GM12878 (cell line): ENCODE results near the gene GOLPH3. TPM values are rescaled to one million over a fixed set of nuclear protein-coding genes. Genes with fewer than 3 reads are reported as not detected.

Experiments
- ATAC-seq: fragments of 200-7000 bp; cut with Tn5 transposase; 3 replicates; pipeline ENCODE4 v1.9.1; 2020; ENCODE audit warnings: mild to moderate bottlenecking, moderate library complexity
- BruUV-seq: library from RNA; stranded (reverse); fragments of 400-500 nt; replicated peaks from 2 replicates; lab custom pipeline; 2021; lab: Mats Ljungman, UMichigan
- CTCF ChIA-PET: fragments of 300-600 bp; sonication (Branson Sonifier 250); formaldehyde crosslinking; extraction: SDS; loops from one replicate; lab custom pipeline; 2021; ENCODE audit warnings: inconsistent platforms; lab: Yijun Ruan, JAX
- POLR2A ChIA-PET: fragments of 350-600 bp; formaldehyde crosslinking; extraction: SDS; loops from one replicate; lab custom pipeline; 2021; ENCODE audit warnings: inconsistent platforms; lab: Charles Lee
- RAD21 ChIA-PET: fragments of 300-600 bp; sonication (Branson Sonifier 250); formaldehyde crosslinking; loops from one replicate; lab custom pipeline; 2023; ENCODE audit warnings: antibody characterized with exemption; ENCODE audit not compliant: unreplicated experiment; lab: Charles Lee
- SMC1A ChIA-PET: fragments of 300-600 bp; sonication (Branson Sonifier 250); formaldehyde crosslinking; loops from one replicate; lab custom pipeline; 2023; ENCODE audit not compliant: unreplicated experiment, uncharacterized antibody; lab: Charles Lee
- DNase-seq: peaks from one replicate; pipeline ENCODE4 v3.0.0-alpha.2; 2011; ENCODE audit warnings: low read depth, low spot score
- FAIRE-seq: peaks from 3 replicates; lab custom pipeline; 2011; peaks lifted over from hg19 to GRCh38; lab: Jason Lieb, UNC
- H2AFZ ChIP-seq: 2 replicates; pipeline ENCODE4 v1.6.0; 2011; ENCODE audit warnings: low read depth, low read length, control low read depth; ENCODE audit not compliant: control insufficient read depth
- H3K27ac ChIP-seq: 2 replicates; pipeline ENCODE4 v1.5.1; 2011; ENCODE audit warnings: control low read depth; ENCODE audit not compliant: control insufficient read depth, insufficient read depth
- H3K27me3 ChIP-seq, 2 experiments: replicated peaks in 1 of 2; 2 replicates each; pipeline versions ENCODE4 v1.6.0 to v1.6.1; 2011; ENCODE audit warnings: low read length in 1 of 2; ENCODE audit not compliant: control insufficient read depth in 2 of 2, insufficient read depth in 2 of 2
- H3K36me3 ChIP-seq, 2 experiments: 2 replicates each; pipeline ENCODE4 v1.5.1; 2011; ENCODE audit warnings: low read length in 1 of 2; ENCODE audit not compliant: control insufficient read depth in 2 of 2, insufficient read depth in 2 of 2
- H3K4me1 ChIP-seq: 2 replicates; pipeline ENCODE4 v1.6.1; 2011; ENCODE audit warnings: mild to moderate bottlenecking, low read length, moderate library complexity, mixed read lengths; ENCODE audit not compliant: control insufficient read depth, insufficient read depth
- H3K4me2 ChIP-seq: 2 replicates; pipeline ENCODE4 v1.6.0; 2011; ENCODE audit warnings: control low read depth; ENCODE audit not compliant: control insufficient read depth, insufficient read depth
- H3K4me3 ChIP-seq: fragments of 200-600 bp; sonication (generic); 2 replicates; pipeline ENCODE4 v1.5.1; 2016
- H3K79me2 ChIP-seq: 2 replicates; pipeline ENCODE4 v1.6.0; 2011; ENCODE audit warnings: low read length; ENCODE audit not compliant: control insufficient read depth, insufficient read depth
- H3K9ac ChIP-seq: 2 replicates; pipeline ENCODE4 v1.8.0; 2011; ENCODE audit warnings: low read length, control low read depth, mixed read lengths; ENCODE audit not compliant: control insufficient read depth, insufficient read depth
- H3K9me3 ChIP-seq: replicated peaks from 3 replicates; pipeline ENCODE4 v1.5.1; 2011; ENCODE audit warnings: mild to moderate bottlenecking, low read length; ENCODE audit not compliant: control insufficient read depth, insufficient read depth
- H4K20me1 ChIP-seq: 2 replicates; pipeline ENCODE4 v1.6.0; 2011; ENCODE audit not compliant: control insufficient read depth, insufficient read depth
- HDAC2 ChIP-seq: fragments of 200-600 bp; sonication (generic); IDR thresholded peaks from 2 replicates; pipeline ENCODE4 v1.6.1; 2017
- MLLT1 ChIP-seq: fragments of 450-650 bp; IDR thresholded peaks from 2 replicates; pipeline ENCODE4 v1.6.1; 2016; ENCODE audit warnings: mild to moderate bottlenecking
- NFYA ChIP-seq: IDR thresholded peaks from 2 replicates; pipeline ENCODE4 v1.6.1; 2011; ENCODE audit warnings: low read depth, mild to moderate bottlenecking, low read length, improper control_type of control experiment, borderline replicate concordance
- NFYB ChIP-seq: IDR thresholded peaks from 2 replicates; pipeline ENCODE4 v1.6.1; 2011; ENCODE audit warnings: low read depth, mild to moderate bottlenecking, low read length, improper control_type of control experiment, moderate library complexity; ENCODE audit not compliant: insufficient read depth
- NR2C1 ChIP-seq: fragments of 450-650 bp; IDR thresholded peaks from 2 replicates; pipeline ENCODE4 v1.6.1; 2017; ENCODE audit warnings: antibody characterized with exemption, mild to moderate bottlenecking, moderate library complexity
- PAX5 ChIP-seq: IDR thresholded peaks from 2 replicates; pipeline ENCODE4 v1.6.1; 2011; ENCODE audit warnings: low read depth, low read length, borderline replicate concordance
- RELA ChIP-seq: fragments of 450-650 bp; IDR thresholded peaks from 2 replicates; pipeline ENCODE4 v1.8.0; 2014; ENCODE audit warnings: borderline replicate concordance; ENCODE audit not compliant: partially characterized antibody
- REST ChIP-seq: IDR thresholded peaks from 2 replicates; pipeline ENCODE4 v1.6.1; 2012; ENCODE audit warnings: mild to moderate bottlenecking, low read depth, low read length
- SIX5 ChIP-seq: IDR thresholded peaks from 2 replicates; pipeline ENCODE4 v1.6.1; 2011; ENCODE audit warnings: mild to moderate bottlenecking, low read depth, low read length, moderate library complexity; ENCODE audit not compliant: severe bottlenecking
- SMAD5 ChIP-seq: IDR thresholded peaks from 2 replicates; pipeline ENCODE4 v1.6.1; 2016; ENCODE audit warnings: antibody characterized with exemption, low read depth
- USF1 ChIP-seq: IDR thresholded peaks from 2 replicates; pipeline ENCODE4 v1.6.1; 2011; ENCODE audit warnings: borderline replicate concordance, low read depth, mild to moderate bottlenecking, moderate library complexity, mixed read lengths, low read length; ENCODE audit not compliant: insufficient read depth; ENCODE audit errors: extremely low read length
- ZBED1 ChIP-seq: IDR thresholded peaks from 2 replicates; pipeline ENCODE4 v1.6.1; 2016; ENCODE audit warnings: borderline replicate concordance
- ZBTB33 ChIP-seq: fragments of 450-650 bp; IDR thresholded peaks from 2 replicates; pipeline ENCODE4 v1.6.1; 2017; ENCODE audit warnings: mild to moderate bottlenecking
- ZNF217 ChIP-seq: fragments of 450-650 bp; IDR thresholded peaks from 2 replicates; pipeline ENCODE4 v1.6.1; 2017; ENCODE audit warnings: antibody characterized with exemption, mild to moderate bottlenecking
- ZZZ3 ChIP-seq: IDR thresholded peaks from 2 replicates; pipeline ENCODE4 v1.6.1; 2011; ENCODE audit warnings: low read depth; ENCODE audit not compliant: control insufficient read depth, insufficient read length
- WGBS: methylation state at CpG from one replicate; pipeline ENCODE4 v1.1.6; 2016; ENCODE audit warnings: low lambda C conversion rate; ENCODE audit not compliant: insufficient replicate concordance, insufficient coverage; ENCODE audit errors: missing lambda C conversion rate; 5-methylcytosine and 5-hydroxymethylcytosine counted together
- in situ Hi-C: fragments of 300-500 bp; cut with MboI; formaldehyde crosslinking; loops from 9 replicates; pipeline ENCODE4 v1.14.3; 2018; ENCODE audit warnings: mixed read lengths
- intact Hi-C: fragments of 100-400 bp; cut with micrococcal nuclease; formaldehyde crosslinking; loops from one replicate; pipeline ENCODE4 v1.14.2; 2022; ENCODE audit not compliant: unreplicated experiment
- polyA plus RNA-seq, 11 experiments: library from polyadenylated mRNA; depleted of rRNA in 4 of 11; unstranded in 6 of 11; stranded (reverse) in 5 of 11; fragments of >200 nt; fragmentation: Nextera tagmentation in 4 of 11; fragmentation: Illumina TruSeq in 1 of 11; extraction: Ambion mirVana in 4 of 11; extraction: Trizol in 1 of 11; gene quantifications; 1 replicate in 1 of 11; 2 replicates in 10 of 11; pipeline versions ENCODE4 v1.2.1 to v1.2.3, GENCODE V29; 2011 to 2016; ENCODE audit warnings: inconsistent platforms in 2 of 11, missing spikeins in 2 of 11, low read depth in 1 of 11
- total RNA-seq, 4 experiments: library from RNA; depleted of rRNA in 3 of 4; stranded (reverse); fragments of >200 nt in 3 of 4; fragmentation: Illumina TruSeq in 1 of 4; extraction: Trizol in 1 of 4; gene quantifications; 2 replicates each; pipeline versions ENCODE4 v1.2.1 to v1.2.3, GENCODE V29; 2013 to 2021

Gene GOLPH3
- total and polyA plus RNA-seq, 10 of the 15 experiments (the other 5 are each of a cell fraction or from before 2014, with no cell fraction given) = 14.0 to 79.7 (median 43.2) TPM

- in situ Hi-C loops = no loop called here
- H3K27me3 ChIP-seq = no peaks in the 10 kb centered on the region
- H3K27ac ChIP-seq = no peak overlapping the region
- CTCF ChIA-PET = interaction anchor here (0.7 kb wide), 1 partner anchor 231 kb away, joined by 3 read pairs; no protein-coding TSS in a partner anchor
- RAD21 ChIA-PET = no interaction called here
- no peaks in the 10 kb centered on the region for H3K4me1 ChIP-seq
- no peak overlapping the region for H2AFZ ChIP-seq
- DNase-seq (no peak), FAIRE-seq (no peak), ATAC-seq (no peak)
- 99% methylated on average over 11 of the region's 11 CpGs for WGBS
- H3K4me2 ChIP-seq = no peak overlapping the region
- no peak overlapping the region for H3K9ac ChIP-seq
- SMC1A ChIA-PET = interaction anchor here (0.6 kb wide), 1 partner anchor 625 kb away, joined by 3 read pairs; no protein-coding TSS in a partner anchor
- BruUV-seq = no TSS peak
- H3K79me2 ChIP-seq = no peaks in the 10 kb centered on the region
- H3K9me3 ChIP-seq = no peaks in the 10 kb centered on the region
- H4K20me1 ChIP-seq = no peaks in the 10 kb centered on the region
- peaks cover 7 to 21% of the 10 kb centered on the region in 2 experiments; a peak in 3 of 4 replicates for H3K36me3 ChIP-seq
- intact Hi-C loops = no loop called here
- no peak overlapping the region for H3K4me3 ChIP-seq
- POLR2A ChIA-PET = no interaction called here
- TF ChIP-seq ZBTB33 (no peak), NFYA (no peak), ZBED1 (no peak), RELA (no peak), HDAC2 (no peak), MLLT1 (no peak), SMAD5 (no peak), ZZZ3 (no peak), USF1 (no peak), SIX5 (no peak), NFYB (no peak), PAX5 (no peak), ZNF217 (no peak), REST (no peak), NR2C1 (no peak)
These were observed 75.2 kb downstream of the GOLPH3 start for GRCh38 chr5:32098890-32099310.
